ENCODE data around the gene CADPS2.

The CADPS2 gene

DNA sequence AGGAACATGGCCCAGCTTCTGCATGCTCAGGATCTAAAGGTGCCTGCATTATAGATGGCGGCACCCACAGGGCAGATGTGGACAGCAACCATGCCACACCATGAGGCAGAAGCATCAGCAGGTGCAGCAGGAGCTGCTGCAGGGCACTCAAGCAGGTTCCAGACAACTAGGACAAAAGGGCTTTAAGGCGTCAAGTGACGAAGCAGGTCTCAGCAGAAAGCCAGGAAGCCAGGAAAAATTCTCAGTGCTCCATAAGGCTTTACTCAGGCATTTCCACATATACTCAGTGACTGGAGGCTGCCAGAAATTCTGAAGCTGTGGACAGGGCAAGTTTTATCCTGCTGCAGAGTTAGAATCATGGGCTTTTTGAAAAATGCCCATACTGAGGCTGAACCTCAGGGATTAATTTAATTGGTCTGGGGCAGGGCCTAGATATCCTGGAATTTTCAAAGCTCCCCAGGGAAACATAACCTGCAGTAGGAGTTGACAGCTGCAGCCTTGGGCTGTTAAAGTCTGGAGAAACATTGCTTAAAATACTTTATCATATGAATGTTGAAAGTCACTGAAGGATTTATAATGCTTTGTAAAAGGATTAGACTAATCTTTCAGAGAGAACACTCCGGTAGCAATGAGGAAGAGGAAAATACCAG is 115.4 kb downstream of the CADPS2 start:
- TF ChIP-seq, protein P1, sequence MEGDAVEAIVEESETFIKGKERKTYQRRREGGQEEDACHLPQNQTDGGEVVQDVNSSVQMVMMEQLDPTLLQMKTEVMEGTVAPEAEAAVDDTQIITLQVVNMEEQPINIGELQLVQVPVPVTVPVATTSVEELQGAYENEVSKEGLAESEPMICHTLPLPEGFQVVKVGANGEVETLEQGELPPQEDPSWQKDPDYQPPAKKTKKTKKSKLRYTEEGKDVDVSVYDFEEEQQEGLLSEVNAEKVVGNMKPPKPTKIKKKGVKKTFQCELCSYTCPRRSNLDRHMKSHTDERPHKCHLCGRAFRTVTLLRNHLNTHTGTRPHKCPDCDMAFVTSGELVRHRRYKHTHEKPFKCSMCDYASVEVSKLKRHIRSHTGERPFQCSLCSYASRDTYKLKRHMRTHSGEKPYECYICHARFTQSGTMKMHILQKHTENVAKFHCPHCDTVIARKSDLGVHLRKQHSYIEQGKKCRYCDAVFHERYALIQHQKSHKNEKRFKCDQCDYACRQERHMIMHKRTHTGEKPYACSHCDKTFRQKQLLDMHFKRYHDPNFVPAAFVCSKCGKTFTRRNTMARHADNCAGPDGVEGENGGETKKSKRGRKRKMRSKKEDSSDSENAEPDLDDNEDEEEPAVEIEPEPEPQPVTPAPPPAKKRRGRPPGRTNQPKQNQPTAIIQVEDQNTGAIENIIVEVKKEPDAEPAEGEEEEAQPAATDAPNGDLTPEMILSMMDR (IDR thresholded peaks at IDR 0.05; ENCODE audit: low read depth, low read length) = no peak
- DNase-seq (ENCODE audit: extremely low read depth, low read depth) = no peak

DNA sequence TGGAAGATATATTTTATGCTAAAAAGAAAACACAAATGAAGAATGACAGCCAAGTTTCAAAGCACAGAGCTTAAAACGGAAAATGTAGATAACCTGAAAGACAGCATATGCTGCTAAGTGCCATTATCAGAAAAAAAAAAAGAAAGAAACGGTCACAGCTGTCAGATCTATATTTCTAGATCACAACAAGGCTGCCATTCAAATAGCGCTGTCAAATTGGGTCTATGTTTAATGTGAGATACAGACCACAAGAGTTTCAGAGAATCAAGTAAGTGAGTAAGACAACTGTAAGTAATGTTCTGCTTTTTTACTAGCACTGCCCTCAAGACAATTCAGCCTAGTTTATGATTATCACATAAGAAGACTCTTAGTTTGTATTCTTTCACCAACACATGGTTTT is 117.4 kb downstream of the CADPS2 start:
- DNase-seq (ENCODE audit: extremely low read depth, low read depth) = no peak
- TF ChIP-seq, protein P1 (IDR thresholded peaks at IDR 0.05; ENCODE audit: low read depth, low read length) = no peak

DNA sequence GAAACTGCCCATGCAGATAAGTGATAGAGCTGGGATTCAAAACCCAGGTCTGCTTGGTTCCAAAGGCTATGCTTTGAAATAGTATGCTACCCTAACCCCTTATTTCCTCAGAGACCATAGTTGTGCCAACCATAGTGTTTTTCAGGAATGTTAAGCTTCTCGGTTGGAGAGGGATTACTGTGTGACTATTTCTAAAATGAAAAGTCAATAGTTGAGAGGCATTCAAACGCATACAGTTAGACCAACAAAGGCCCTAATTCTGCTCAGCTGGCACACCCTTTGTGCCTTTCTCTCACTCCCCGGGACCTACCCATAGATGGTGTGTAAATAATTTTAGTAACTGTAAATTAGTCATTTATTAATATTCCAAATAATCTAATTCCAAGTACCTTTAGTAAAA is 118.9 kb downstream of the CADPS2 start:
- no peak for DNase-seq (ENCODE audit: extremely low read depth, low read depth)
- TF ChIP-seq, protein P1 (IDR thresholded peaks at IDR 0.05; ENCODE audit: low read depth, low read length) = no peak

- no peak for DNase-seq (ENCODE audit: extremely low read depth, low read depth)
- TF ChIP-seq, protein P1 (IDR thresholded peaks at IDR 0.05; ENCODE audit: low read depth, low read length) = no peak
Measured at GRCh38 chr7:122766593-122766992, 119.7 kb downstream of the CADPS2 start.

GRCh38 chr7:122764902-122765301 is 121.4 kb downstream of the CADPS2 start:
- TF ChIP-seq, protein P1 (IDR thresholded peaks at IDR 0.05; ENCODE audit: low read depth, low read length) = no peak
- no peak for DNase-seq (ENCODE audit: extremely low read depth, low read depth)

DNA sequence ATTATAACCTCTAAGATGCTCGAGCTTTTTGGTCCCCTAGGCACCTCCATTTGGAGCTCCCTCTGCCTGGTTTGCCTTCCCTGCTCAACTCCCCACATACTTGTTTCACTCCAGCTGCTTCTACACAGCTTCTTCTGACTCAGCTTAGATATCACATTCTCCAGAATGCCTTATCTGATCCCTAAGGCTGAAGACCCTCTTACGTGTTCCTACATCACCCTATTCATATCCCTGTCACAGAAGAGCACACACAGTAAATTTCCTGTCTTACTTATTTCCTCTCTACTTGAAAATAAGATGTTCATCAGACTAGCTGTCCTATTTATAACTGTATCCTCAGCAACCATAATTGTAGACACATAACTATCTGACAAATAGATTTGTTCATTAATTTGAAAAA is 122.2 kb downstream of the CADPS2 start:
- no peak for DNase-seq (ENCODE audit: extremely low read depth, low read depth)
- TF ChIP-seq, protein P1 (IDR thresholded peaks at IDR 0.05; ENCODE audit: low read depth, low read length) = no peak

DNA sequence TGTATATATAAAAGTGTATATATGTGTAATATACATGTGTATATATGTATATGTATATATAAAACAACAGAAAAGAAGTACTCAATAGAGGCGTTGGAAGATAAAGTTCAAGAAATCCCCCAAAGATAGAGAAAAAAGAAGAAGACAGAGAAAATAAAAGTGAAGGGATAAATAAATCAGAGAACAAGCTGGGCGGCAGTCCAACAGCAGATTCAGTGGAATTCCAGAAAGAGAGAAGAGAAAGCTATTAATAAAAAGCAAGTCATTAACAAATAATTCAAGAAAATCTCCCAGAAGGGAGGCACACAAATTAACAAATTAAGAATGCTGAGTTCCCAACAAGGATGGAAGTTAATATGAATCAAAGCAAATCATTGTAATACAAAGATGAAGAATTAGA is 124.2 kb downstream of the CADPS2 start:
- DNase-seq (ENCODE audit: extremely low read depth, low read depth) = no peak
- TF ChIP-seq, protein P1 (IDR thresholded peaks at IDR 0.05; ENCODE audit: low read depth, low read length) = no peak

Data from AG09319 (cell line).